Eye (tissue), 1 donor: ENCODE data around the gene B3GALT5.

Experiments used
- DNase-seq: peaks from one replicate; pipeline ENCODE4 v3.0.0-alpha.2; 2015

The B3GALT5 gene

GRCh38 chr21:39707316-39707715 is 94.6 kb downstream of the B3GALT5 start:
- DNase-seq, result no peak

DNA sequence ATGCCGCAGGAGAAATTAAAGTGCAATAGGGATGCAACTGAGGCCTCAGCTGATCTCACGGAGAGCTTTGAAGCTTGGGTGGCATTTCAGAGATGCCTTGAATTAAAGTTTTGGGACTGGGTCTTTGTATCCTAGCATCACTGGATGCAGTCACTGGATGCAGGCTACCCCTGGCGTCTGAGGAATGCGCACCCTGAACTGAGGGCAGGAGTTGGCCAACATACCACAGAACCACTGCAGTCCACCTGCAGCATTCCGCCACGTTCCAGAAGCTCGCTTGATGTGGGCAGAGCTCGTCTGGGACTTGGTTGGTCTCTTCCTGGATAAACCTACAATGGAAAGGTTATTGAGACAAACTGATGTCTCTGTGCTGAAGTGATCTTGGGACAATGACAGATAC is 98.1 kb downstream of the B3GALT5 start:
- DNase-seq, result no peak

GRCh38 chr21:39712273-39712672 is 99.5 kb downstream of the B3GALT5 start:
- DNase-seq, result no peak

- no peak for DNase-seq
Measured at GRCh38 chr21:39712976-39713375, 100.2 kb downstream of the B3GALT5 start.

GRCh38 chr21:39713905-39714304 is 101.2 kb downstream of the B3GALT5 start:
- no peak for DNase-seq

- DNase-seq, result no peak
Measured at GRCh38 chr21:39714331-39714730, 101.6 kb downstream of the B3GALT5 start.

GRCh38 chr21:39715804-39716397 is 103.2 kb downstream of the B3GALT5 start:
- peak; percentile 73 for DNase-seq

- DNase-seq, result no peak
Measured at GRCh38 chr21:39720126-39720778, 107.5 kb downstream of the B3GALT5 start.

- no peak for DNase-seq
Measured at GRCh38 chr21:39721885-39722284, 109.1 kb downstream of the B3GALT5 start.
